PC-3 (cell line): ENCODE results near the gene TUBB. TPM values are rescaled to one million over a fixed set of nuclear protein-coding genes. Genes with fewer than 3 reads are reported as not detected.
"Not testable (repeated sequence)": the region's sequence is repeated elsewhere in the genome, so short reads cannot be mapped to it uniquely, and the experiment has no call there.

Source experiments
- ATAC-seq: fragments of 200-7000 bp; cut with Tn5 transposase; 2 replicates; pipeline ENCODE4 v1.9.1; 2020; ENCODE audit warnings: mild to moderate bottlenecking, moderate library complexity
- BruUV-seq: library from RNA; stranded (reverse); fragments of 400-500 nt; replicated peaks from 2 replicates; lab custom pipeline; 2021; lab: Mats Ljungman, UMichigan
- CTCF ChIA-PET: fragments of 300-600 bp; sonication (Branson Sonifier 250); formaldehyde crosslinking; loops from one replicate; lab custom pipeline; 2022; ENCODE audit warnings: antibody characterized with exemption; lab: Charles Lee
- POLR2A ChIA-PET: fragments of 300-600 bp; sonication (Branson Sonifier 250); formaldehyde crosslinking; loops from one replicate; lab custom pipeline; 2022; ENCODE audit warnings: antibody characterized with exemption; ENCODE audit not compliant: unreplicated experiment; lab: Charles Lee
- DNase-seq: peaks from one replicate; pipeline ENCODE4 v3.0.0-alpha.2; 2015
- H2AFZ ChIP-seq: fragments of 300-600 bp; sonication (generic); 2 replicates; pipeline ENCODE4 v1.6.0; 2016; ENCODE audit warnings: antibody characterized with exemption, low read length
- H3F3A ChIP-seq: fragments of 300-600 bp; sonication (generic); one replicate; pipeline ENCODE4 v1.6.0; 2017; ENCODE audit warnings: antibody characterized with exemption, low read length, control low read depth, mild to moderate bottlenecking; ENCODE audit not compliant: unreplicated experiment
- H3K27ac ChIP-seq: fragments of 300-600 bp; sonication (generic); 2 replicates; pipeline ENCODE4 v1.5.1; 2016; ENCODE audit warnings: mild to moderate bottlenecking, low read length
- H3K27me3 ChIP-seq: fragments of 300-600 bp; sonication (generic); 2 replicates; pipeline ENCODE4 v1.6.1; 2016; ENCODE audit warnings: low read length, mixed read lengths
- H3K36me3 ChIP-seq: fragments of 300-600 bp; sonication (generic); 2 replicates; pipeline ENCODE4 v1.6.1; 2016; ENCODE audit warnings: low read depth, mixed run types, low read length, mixed read lengths
- H3K4me1 ChIP-seq: fragments of 300-600 bp; sonication (generic); 2 replicates; pipeline ENCODE4 v1.5.1; 2016; ENCODE audit warnings: low read length; ENCODE audit not compliant: insufficient read depth
- H3K4me2 ChIP-seq: fragments of 300-600 bp; sonication (generic); 2 replicates; pipeline ENCODE4 v1.6.0; 2016; ENCODE audit warnings: low read length
- H3K4me3 ChIP-seq: fragments of 300-600 bp; sonication (generic); 2 replicates; pipeline ENCODE4 v1.5.1; 2016; ENCODE audit warnings: mild to moderate bottlenecking, low read length, mixed read lengths
- H3K79me2 ChIP-seq: fragments of 300-600 bp; sonication (generic); 2 replicates; pipeline ENCODE4 v1.6.1; 2017; ENCODE audit warnings: low read length, mixed read lengths
- H3K9ac ChIP-seq: fragments of 300-600 bp; sonication (generic); 2 replicates; pipeline ENCODE4 v1.6.0; 2016; ENCODE audit warnings: mild to moderate bottlenecking, low read length
- H3K9me2 ChIP-seq: fragments of 300-600 bp; sonication (generic); replicated peaks from 2 replicates; pipeline ENCODE4 v1.6.1; 2016; ENCODE audit warnings: mixed run types, low read length, mixed read lengths
- H3K9me3 ChIP-seq: fragments of 300-600 bp; sonication (generic); 2 replicates; pipeline ENCODE4 v1.6.1; 2016; ENCODE audit warnings: low read length, mixed read lengths
- H4K20me1 ChIP-seq: fragments of 300-600 bp; sonication (generic); 2 replicates; pipeline ENCODE4 v1.6.1; 2016; ENCODE audit warnings: low read length, mixed read lengths
- EZH2 ChIP-seq: fragments of 300-600 bp; sonication (generic); IDR thresholded peaks from one replicate; pipeline ENCODE4 v1.6.1; 2017; ENCODE audit warnings: antibody characterized with exemption, mild to moderate bottlenecking, low read length; ENCODE audit not compliant: unreplicated experiment
- EZH2phosphoT487 ChIP-seq: fragments of 300-600 bp; sonication (generic); IDR thresholded peaks from 2 replicates; pipeline ENCODE4 v1.6.1; 2018; ENCODE audit warnings: mild to moderate bottlenecking, antibody characterized with exemption, low read length, borderline replicate concordance
- intact Hi-C: fragments of 100-400 bp; cut with micrococcal nuclease; formaldehyde crosslinking; loops from 2 replicates; pipeline ENCODE4 v1.9.0; 2023
- total RNA-seq: library from RNA; depleted of rRNA; stranded (reverse); fragments of >200 nt; gene quantifications from 2 replicates; pipeline ENCODE4 v1.2.3, GENCODE V29; 2014
- TF ChIP-seq, protein P1 (sequence below): fragments of 300-600 bp; sonication (generic); conservative IDR thresholded peaks from 2 replicates; pipeline ENCODE4 v1.5.1; 2017; ENCODE audit warnings: antibody characterized with exemption, low read depth, mild to moderate bottlenecking, low read length

The TUBB gene
- total RNA-seq, 1 experiment from 2014 or later = 1,398 TPM

DNA sequence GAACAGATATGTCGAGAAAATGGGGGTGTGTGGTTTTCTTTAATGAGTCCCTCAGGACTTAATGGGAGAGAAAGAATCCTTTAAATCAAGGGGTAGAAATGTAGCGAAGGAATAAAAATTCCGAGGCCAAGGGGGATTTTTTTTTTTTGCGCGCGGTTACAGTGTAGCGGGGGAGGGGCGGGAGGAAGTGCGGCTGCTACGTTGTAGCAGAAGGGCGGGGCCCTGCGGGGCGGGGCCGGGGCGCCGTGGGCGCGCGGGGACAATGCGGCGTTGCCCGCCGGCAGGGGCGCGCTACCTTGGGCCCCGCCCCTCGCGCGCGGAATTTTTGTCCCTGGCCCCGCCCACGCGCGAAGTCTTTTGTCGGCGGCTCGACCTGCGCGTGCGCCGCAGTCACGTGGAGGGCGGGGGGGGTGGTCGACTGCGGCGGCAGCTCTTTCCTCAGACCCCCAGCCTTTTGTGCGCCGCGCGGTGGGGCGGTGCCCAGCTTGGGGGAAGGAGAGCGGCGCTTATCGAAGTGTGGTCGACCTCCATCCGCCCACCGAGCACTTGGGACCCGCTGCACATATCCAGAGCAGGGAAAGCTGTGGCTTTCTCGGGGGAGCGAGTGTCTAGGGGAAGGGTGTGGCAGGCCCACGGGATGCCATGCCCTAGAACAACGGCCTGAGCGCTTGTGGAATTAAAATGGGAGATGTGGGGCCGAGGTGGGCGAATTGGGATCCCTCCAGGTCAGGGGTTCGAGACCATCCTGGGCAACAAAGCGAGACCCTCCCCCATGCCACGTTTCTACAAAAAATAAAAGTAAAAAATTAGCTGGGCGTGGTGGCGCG lies 1.3 kb downstream of the TUBB start:
- peaks cover 35% of the 10 kb centered on the region for H3K4me1 ChIP-seq
- H3K27ac ChIP-seq = peak overlapping the region; percentile 95
- no peak overlapping the region for H2AFZ ChIP-seq
- H3K79me2 ChIP-seq = peaks cover 78% of the 10 kb centered on the region
- TF ChIP-seq, protein P1, sequence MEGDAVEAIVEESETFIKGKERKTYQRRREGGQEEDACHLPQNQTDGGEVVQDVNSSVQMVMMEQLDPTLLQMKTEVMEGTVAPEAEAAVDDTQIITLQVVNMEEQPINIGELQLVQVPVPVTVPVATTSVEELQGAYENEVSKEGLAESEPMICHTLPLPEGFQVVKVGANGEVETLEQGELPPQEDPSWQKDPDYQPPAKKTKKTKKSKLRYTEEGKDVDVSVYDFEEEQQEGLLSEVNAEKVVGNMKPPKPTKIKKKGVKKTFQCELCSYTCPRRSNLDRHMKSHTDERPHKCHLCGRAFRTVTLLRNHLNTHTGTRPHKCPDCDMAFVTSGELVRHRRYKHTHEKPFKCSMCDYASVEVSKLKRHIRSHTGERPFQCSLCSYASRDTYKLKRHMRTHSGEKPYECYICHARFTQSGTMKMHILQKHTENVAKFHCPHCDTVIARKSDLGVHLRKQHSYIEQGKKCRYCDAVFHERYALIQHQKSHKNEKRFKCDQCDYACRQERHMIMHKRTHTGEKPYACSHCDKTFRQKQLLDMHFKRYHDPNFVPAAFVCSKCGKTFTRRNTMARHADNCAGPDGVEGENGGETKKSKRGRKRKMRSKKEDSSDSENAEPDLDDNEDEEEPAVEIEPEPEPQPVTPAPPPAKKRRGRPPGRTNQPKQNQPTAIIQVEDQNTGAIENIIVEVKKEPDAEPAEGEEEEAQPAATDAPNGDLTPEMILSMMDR = no peak
- TF ChIP-seq EZH2 (no peak), EZH2phosphoT487 (no peak)
- H3K36me3 ChIP-seq = peaks cover 37% of the 10 kb centered on the region
- ChIA-PET CTCF (interaction anchor here (0.6 to 1.4 kb wide), 2 partner anchors 39 to 42 kb away, joined by 3 to 7 read pairs; no protein-coding TSS in a partner anchor), POLR2A (interaction anchor here (0.6 kb wide), 1 partner anchor 10 kb away, joined by 4 read pairs; no protein-coding TSS in a partner anchor)
- ATAC-seq = peak; percentile 2
- peak overlapping the region; percentile 94 for H3K4me3 ChIP-seq
- DNase-seq = peak; percentile 92
- H3K9me2 ChIP-seq = no peaks in the 10 kb centered on the region
- no peaks in the 10 kb centered on the region for H3K27me3 ChIP-seq
- no peaks in the 10 kb centered on the region for H3K9me3 ChIP-seq
- peak overlapping the region; percentile 99 for H3K9ac ChIP-seq
- intact Hi-C loops = loop anchor here (1.0 to 10.0 kb wide), 4 partner anchors 39 to 237 kb away; partner anchors contain the start of genes C6orf136 and HLA-E
- H3K4me2 ChIP-seq = peak overlapping the region; percentile 93
- H3F3A ChIP-seq = peaks cover 24% of the 10 kb centered on the region
- BruUV-seq = no TSS peak
- peaks cover 32% of the 10 kb centered on the region for H4K20me1 ChIP-seq

DNA sequence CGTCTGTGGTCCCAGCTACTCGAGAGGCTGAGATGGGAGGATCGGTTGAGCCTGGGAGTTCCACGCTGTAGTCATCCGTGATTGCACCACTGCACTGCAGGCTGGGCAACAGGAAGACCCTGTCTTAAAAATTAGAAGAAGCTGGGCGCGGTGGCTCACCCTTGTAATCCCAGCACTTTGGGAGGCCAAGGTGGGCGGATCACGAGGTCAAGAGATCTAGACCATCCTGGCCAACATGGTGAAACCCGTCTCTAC lies 1.8 kb downstream of the TUBB start:
- Histone ChIP-seq H3K36me3 (peaks cover 37% of the 10 kb centered on the region), H3K4me3 (peak overlapping the region; percentile 94), H4K20me1 (peaks cover 32% of the 10 kb centered on the region), H3K27ac (peak overlapping the region; percentile 90), H3K4me2 (peak overlapping the region; percentile 91), H3K79me2 (peaks cover 72% of the 10 kb centered on the region), H3K4me1 (peaks cover 30% of the 10 kb centered on the region), H3F3A (peaks cover 24% of the 10 kb centered on the region), H3K9ac (peak overlapping the region; percentile 99)
- ATAC-seq, H3K9me3 ChIP-seq, DNase-seq, BruUV-seq, H3K27me3 ChIP-seq, POLR2A ChIA-PET, H2AFZ ChIP-seq, H3K9me2 ChIP-seq: not testable (repeated sequence)
- CTCF ChIA-PET = interaction anchor here (0.6 to 1.4 kb wide), 3 partner anchors 39 to 98 kb away, joined by 3 to 7 read pairs (median 3); no protein-coding TSS in a partner anchor
- intact Hi-C loops = loop anchor here (1.0 to 10.0 kb wide), 3 partner anchors 40 to 237 kb away; partner anchors contain the start of gene HLA-E

DNA sequence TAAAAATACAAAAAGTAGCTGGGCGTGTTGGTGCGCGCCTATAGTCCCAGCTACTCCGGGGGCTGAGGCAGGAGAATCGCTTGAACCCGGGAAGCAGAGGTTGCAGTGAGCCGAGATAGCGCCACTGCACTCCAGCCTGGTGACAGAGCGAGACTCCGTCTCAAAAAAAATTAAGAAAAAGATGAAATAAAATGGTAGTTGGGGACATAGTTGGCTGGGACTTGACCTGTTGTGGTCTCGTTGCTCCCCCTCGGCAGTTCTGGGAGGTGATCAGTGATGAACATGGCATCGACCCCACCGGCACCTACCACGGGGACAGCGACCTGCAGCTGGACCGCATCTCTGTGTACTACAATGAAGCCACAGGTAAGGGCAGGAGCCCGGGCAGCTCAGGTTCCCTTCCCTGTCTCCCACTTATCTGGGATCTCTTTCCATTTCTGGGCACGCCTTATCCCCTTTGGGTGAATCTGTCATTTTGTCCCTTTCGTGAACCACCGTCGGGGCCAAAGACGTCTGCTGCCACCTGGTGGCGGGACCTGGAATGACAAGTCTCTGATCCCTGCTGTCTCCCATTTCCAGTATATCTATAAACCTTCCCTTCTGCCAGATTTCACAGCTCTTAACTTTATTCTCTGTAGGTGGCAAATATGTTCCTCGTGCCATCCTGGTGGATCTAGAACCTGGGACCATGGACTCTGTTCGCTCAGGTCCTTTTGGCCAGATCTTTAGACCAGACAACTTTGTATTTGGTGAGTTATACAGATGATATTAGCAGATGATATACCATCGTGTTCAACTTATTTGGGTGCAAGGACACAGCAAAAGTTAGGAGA lies 2.3 kb downstream of the TUBB start:
- no TSS peak for BruUV-seq
- Histone ChIP-seq H3K36me3 (peaks cover 37% of the 10 kb centered on the region), H3K27ac (peak overlapping the region; percentile 90), H3K79me2 (peaks cover 72% of the 10 kb centered on the region), H3K9ac (peak overlapping the region; percentile 99), H3K4me2 (peak overlapping the region; percentile 91), H3K4me3 (peak overlapping the region; percentile 94), H4K20me1 (peaks cover 32% of the 10 kb centered on the region), H3F3A (peaks cover 25% of the 10 kb centered on the region), H3K4me1 (peaks cover 30% of the 10 kb centered on the region), H3K9me3 (no peaks in the 10 kb centered on the region), H3K9me2 (no peaks in the 10 kb centered on the region), H3K27me3 (no peaks in the 10 kb centered on the region), H2AFZ (no peak overlapping the region)
- CTCF ChIA-PET = interaction anchor here (0.6 to 1.4 kb wide), 3 partner anchors 40 to 97 kb away, joined by 3 to 7 read pairs (median 3); no protein-coding TSS in a partner anchor
- TF ChIP-seq, protein P1 = peak; percentile 95
- TF ChIP-seq EZH2 (no peak), EZH2phosphoT487 (no peak)
- DNase-seq (peak; percentile 90), ATAC-seq (0 out of 2 replicates have a peak, but pooled peaks have one; percentile 2)
- intact Hi-C loops = loop anchor here (1.0 to 10.0 kb wide), 3 partner anchors 40 to 238 kb away; partner anchors contain the start of gene HLA-E
- POLR2A ChIA-PET = interaction anchor here (0.5 to 0.6 kb wide), 2 partner anchors 76 to 152 kb away, joined by 4 to 6 read pairs; no protein-coding TSS in a partner anchor

DNA sequence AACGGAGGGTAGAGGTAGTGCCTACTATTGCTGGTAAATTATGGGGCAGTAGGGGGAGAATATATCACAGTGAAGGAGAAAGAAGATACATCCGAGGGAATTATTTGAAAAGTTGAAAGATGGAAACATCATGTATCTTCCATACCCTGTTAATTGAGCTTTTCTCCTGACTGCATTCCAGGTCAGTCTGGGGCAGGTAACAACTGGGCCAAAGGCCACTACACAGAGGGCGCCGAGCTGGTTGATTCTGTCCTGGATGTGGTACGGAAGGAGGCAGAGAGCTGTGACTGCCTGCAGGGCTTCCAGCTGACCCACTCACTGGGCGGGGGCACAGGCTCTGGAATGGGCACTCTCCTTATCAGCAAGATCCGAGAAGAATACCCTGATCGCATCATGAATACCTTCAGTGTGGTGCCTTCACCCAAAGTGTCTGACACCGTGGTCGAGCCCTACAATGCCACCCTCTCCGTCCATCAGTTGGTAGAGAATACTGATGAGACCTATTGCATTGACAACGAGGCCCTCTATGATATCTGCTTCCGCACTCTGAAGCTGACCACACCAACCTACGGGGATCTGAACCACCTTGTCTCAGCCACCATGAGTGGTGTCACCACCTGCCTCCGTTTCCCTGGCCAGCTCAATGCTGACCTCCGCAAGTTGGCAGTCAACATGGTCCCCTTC lies 3.1 kb downstream of the TUBB start:
- H3K9me3 ChIP-seq, DNase-seq, H3K27me3 ChIP-seq, H3K9me2 ChIP-seq, H2AFZ ChIP-seq, BruUV-seq, ATAC-seq: not testable (repeated sequence)
- peak overlapping the region; percentile 45; the same call in 1 of the 2 replicates for H3K9ac ChIP-seq
- peaks cover 32% of the 10 kb centered on the region for H4K20me1 ChIP-seq
- peaks cover 68% of the 10 kb centered on the region for H3K79me2 ChIP-seq
- peak overlapping the region; percentile 91 for H3K4me2 ChIP-seq
- peak overlapping the region; percentile 94 for H3K4me3 ChIP-seq
- ChIA-PET POLR2A (interaction anchor here (0.5 kb wide), 1 partner anchor 77 kb away, joined by 6 read pairs; no protein-coding TSS in a partner anchor), CTCF (interaction anchor here (1.4 kb wide), 1 partner anchor 44 kb away, joined by 7 read pairs; no protein-coding TSS in a partner anchor)
- H3K27ac ChIP-seq = peak overlapping the region; percentile 38
- H3F3A ChIP-seq = peaks cover 29% of the 10 kb centered on the region
- peaks cover 26% of the 10 kb centered on the region for H3K4me1 ChIP-seq
- peaks cover 37% of the 10 kb centered on the region for H3K36me3 ChIP-seq
- intact Hi-C loops = loop anchor here (5.0 to 10.0 kb wide), 2 partner anchors 181 to 238 kb away; partner anchors contain the start of gene HLA-E
